GM21423 (cell line): Measurements from ENCODE around the gene MRPS31.

Experiments
- ATAC-seq: cut with Tn5 transposase; IDR thresholded peaks from one replicate; pipeline ENCODE4 v1.9.1; 2021; ENCODE audit warnings: mild to moderate bottlenecking, moderate library complexity; ENCODE audit not compliant: unreplicated experiment

The MRPS31 gene

GRCh38 chr13:40770934-40771618 lies at the start of gene MRPS31:
Gene MRPS31, minus strand, starts transcription at chr13:40771190. Its CDS starts 54 bp downstream, at chr13:40771136.
- peak; percentile 98 for ATAC-seq

GRCh38 chr13:40819797-40820315 lies 48.9 kb upstream of the MRPS31 start:
- ATAC-seq = no peak

GRCh38 chr13:40818926-40819325 lies 47.9 kb upstream of the MRPS31 start:
- ATAC-seq = no peak

- no peak for ATAC-seq
These were observed 43.8 kb upstream of the MRPS31 start for GRCh38 chr13:40814803-40815202.

- peak; percentile 51 for ATAC-seq
These were observed 42.9 kb upstream of the MRPS31 start for GRCh38 chr13:40813667-40814454.

- ATAC-seq = no peak
These were observed 41.9 kb upstream of the MRPS31 start for GRCh38 chr13:40812724-40813445.

- no peak for ATAC-seq
These were observed 41.1 kb upstream of the MRPS31 start for GRCh38 chr13:40812102-40812501.

- no peak for ATAC-seq
These were observed 38.5 kb upstream of the MRPS31 start for GRCh38 chr13:40809471-40809870.

- ATAC-seq = no peak
These were observed 35.3 kb upstream of the MRPS31 start for GRCh38 chr13:40806241-40806640.

- ATAC-seq = no peak
These were observed 32.3 kb upstream of the MRPS31 start for GRCh38 chr13:40803316-40803715.

- no peak for ATAC-seq
These were observed 30.5 kb upstream of the MRPS31 start for GRCh38 chr13:40801255-40802217.

- no peak for ATAC-seq
These were observed 29.6 kb upstream of the MRPS31 start for GRCh38 chr13:40800559-40800958.

GRCh38 chr13:40799508-40799907 lies 28.5 kb upstream of the MRPS31 start:
- ATAC-seq = no peak

- ATAC-seq = no peak
These were observed 27.4 kb upstream of the MRPS31 start for GRCh38 chr13:40798380-40798779.

GRCh38 chr13:40796649-40797048 lies 25.7 kb upstream of the MRPS31 start:
- no peak for ATAC-seq

GRCh38 chr13:40794414-40795368 lies 23.7 kb upstream of the MRPS31 start:
- no peak for ATAC-seq

GRCh38 chr13:40793339-40793738 lies 22.3 kb upstream of the MRPS31 start:
- ATAC-seq = no peak

GRCh38 chr13:40792284-40793051 lies 21.5 kb upstream of the MRPS31 start:
- no peak for ATAC-seq
